Measurements from ENCODE around the gene DENND1A. TPM values are rescaled to one million over a fixed set of nuclear protein-coding genes. Genes with fewer than 3 reads are reported as not detected.

Gene DENND1A
- total and polyA plus RNA-seq, 9 donors: 9.3 to 16.0 (median 13.8) TPM

DNA sequence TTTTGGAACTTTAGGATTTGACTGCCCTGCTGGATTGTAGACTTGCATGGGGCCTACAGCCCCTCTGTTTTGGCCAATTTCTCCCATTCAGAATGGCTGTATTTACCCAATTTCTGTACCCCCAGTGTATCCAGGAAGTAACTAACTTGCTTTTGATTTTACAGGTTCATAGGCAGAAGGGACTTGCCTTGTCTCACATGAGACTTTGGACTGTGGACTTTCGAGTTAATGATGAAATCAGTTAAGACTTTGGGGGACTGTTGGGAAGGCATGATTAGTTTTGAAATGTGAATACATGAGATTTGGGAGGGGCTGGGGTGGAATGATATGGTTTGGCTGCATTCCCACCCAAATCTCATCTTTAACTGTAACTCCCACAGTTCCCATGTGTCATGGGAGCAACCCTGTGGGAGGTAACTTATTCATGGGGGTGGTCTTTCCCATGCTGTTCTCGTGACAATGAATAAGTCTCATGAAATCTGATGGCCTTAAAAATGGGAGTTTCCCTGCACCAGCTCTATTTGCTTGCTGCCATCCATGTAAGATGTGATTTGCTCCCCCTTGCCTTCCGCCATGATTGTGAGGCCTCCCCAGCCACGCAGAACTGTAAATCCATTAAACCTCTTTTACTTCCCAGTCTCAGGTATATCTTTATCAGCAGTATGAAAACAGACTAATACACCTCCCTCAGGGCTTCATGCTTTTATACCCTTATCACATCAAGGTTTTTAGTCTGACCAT lies 206.6 kb downstream of the DENND1A start:
- peaks cover 2% of the 10 kb centered on the region for H3K36me3 ChIP-seq (ENCODE audit: control insufficient read depth, insufficient read depth, low read length)
- H3K4me1 ChIP-seq (ENCODE audit: control insufficient read depth, insufficient read depth, low read length): peaks cover 9% of the 10 kb centered on the region
- WGBS (ENCODE audit: insufficient coverage): 100% methylated on average over 1 of the region's 4 CpGs
- no peaks in the 10 kb centered on the region for H3K27me3 ChIP-seq (ENCODE audit: control insufficient read depth, insufficient read depth, low read length)
- no peak for DNase-seq
- H3K27ac ChIP-seq (ENCODE audit: low read length): no peak overlapping the region
- peaks cover 11% of the 10 kb centered on the region for H3K9me3 ChIP-seq (replicated peaks; ENCODE audit: control insufficient read depth, low read depth, low read length)
- H3K4me3 ChIP-seq (ENCODE audit: low read length): no peak overlapping the region

DNA sequence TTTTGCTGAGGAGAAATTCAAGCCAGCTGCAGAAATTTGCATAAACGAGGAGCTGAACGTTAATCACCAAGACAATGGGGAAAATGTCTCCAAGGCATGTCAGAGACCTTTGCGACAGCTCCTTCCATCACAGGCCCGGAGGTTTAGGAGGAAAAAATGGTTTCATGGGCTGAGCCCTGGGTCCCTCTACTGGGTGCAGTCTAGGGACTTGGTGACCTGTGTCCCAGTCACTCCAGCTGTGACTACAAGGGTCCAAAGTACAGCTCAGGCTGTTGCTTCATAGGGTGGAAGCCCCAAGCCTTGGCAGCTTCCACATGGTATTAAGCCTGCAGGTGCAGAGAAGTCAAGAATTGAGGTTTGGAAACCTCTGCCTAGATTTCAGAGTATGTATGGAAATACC lies 207.5 kb downstream of the DENND1A start:
- 100% methylated on average over 2 of the region's 4 CpGs for WGBS (ENCODE audit: insufficient coverage)
- DNase-seq: no peak
- no peaks in the 10 kb centered on the region for H3K27me3 ChIP-seq (ENCODE audit: control insufficient read depth, insufficient read depth, low read length)
- H3K27ac ChIP-seq (ENCODE audit: low read length): no peak overlapping the region
- H3K4me3 ChIP-seq (ENCODE audit: low read length): no peak overlapping the region
- H3K36me3 ChIP-seq (ENCODE audit: control insufficient read depth, insufficient read depth, low read length): peaks cover 2% of the 10 kb centered on the region
- peaks cover 9% of the 10 kb centered on the region for H3K4me1 ChIP-seq (ENCODE audit: control insufficient read depth, insufficient read depth, low read length)
- peaks cover 8% of the 10 kb centered on the region for H3K9me3 ChIP-seq (replicated peaks; ENCODE audit: control insufficient read depth, low read depth, low read length)

DNA sequence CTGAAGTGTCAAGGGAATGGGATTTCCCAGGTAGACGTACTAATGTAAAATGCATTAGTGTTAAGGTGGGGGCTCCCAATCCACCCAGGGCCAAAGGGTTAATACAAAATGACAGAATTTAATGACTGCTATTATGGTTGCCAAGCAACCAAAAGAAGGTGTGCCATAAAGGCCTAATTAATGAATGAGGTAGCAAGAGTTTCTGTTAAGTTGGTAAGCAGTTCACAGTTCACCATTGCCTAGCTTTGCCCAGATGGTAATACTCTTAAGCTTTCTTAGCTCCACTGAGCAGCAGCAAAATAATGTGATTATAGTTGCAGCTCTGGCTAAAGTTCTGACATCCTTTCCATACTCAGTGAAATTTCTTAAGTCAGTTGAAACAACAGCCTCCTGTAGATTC lies 211.7 kb downstream of the DENND1A start:
- Histone ChIP-seq H3K9me3 (replicated peaks; ENCODE audit: control insufficient read depth, low read depth, low read length) (peaks cover 8% of the 10 kb centered on the region), H3K4me3 (ENCODE audit: low read length) (no peak overlapping the region), H3K27me3 (ENCODE audit: control insufficient read depth, insufficient read depth, low read length) (no peaks in the 10 kb centered on the region), H3K27ac (ENCODE audit: low read length) (no peak overlapping the region), H3K36me3 (ENCODE audit: control insufficient read depth, insufficient read depth, low read length) (peaks cover 2% of the 10 kb centered on the region), H3K4me1 (ENCODE audit: control insufficient read depth, insufficient read depth, low read length) (no peaks in the 10 kb centered on the region)
- WGBS (ENCODE audit: insufficient coverage): 80% methylated on average over 1 of the region's 1 CpG
- no peak for DNase-seq

DNA sequence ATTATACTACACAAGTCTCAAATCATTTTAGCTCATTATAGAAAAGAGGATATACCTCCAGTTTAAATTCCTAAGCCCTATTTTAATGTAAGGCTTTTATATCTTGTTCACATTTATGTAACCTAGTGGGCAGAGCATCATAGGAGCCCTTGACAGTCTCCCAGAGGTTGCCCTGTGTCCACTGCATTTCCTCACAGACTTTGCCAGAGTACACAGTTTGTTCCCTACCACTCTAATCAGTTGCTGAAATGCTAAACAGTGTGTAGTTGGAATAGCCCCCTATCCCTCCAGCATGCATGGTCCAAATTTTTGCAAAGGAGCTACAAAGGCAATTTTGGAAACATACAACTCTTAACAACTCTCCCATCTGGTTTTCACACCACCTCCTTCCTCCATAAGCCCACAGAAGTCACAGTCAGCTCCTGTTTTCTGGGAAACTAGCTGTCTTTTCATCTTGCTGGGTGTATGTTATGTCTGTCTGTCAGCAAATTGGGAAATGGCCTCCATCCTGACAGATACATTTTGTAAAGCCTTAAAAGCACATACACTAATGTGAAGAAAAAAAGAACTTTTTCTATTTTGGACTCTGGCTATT lies 212.2 kb downstream of the DENND1A start:
- H3K27ac ChIP-seq (ENCODE audit: low read length): no peak overlapping the region

DNA sequence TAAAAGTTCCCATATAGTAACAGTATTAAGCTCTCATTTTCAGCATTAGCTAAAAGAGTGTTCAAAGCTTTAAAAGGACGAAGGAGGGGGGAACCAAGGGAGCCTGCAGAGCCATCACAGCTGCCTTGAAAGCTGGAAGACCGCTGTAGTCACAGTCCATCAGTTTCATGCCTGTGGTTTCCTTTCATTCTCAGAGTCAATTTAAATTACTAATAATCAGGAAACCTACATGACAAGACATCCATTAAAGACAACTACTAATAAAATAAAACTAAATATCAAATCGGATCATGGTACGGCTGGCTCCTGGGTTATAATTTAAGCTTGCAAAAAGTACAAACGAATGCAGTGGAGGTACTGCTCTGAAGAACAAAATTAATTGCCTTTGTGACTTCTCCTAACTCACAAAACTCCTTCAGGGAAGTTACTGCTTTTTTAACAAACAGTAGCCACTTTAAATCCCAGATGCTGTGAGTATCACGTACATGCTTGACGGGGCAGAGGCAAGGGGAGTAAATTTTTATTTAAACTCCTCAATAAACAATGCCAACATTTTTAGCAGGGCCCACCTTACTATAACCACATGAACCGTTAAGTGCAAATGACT lies 213.5 kb downstream of the DENND1A start:
- H3K36me3 ChIP-seq (ENCODE audit: control insufficient read depth, insufficient read depth, low read length): peaks cover 2% of the 10 kb centered on the region
- no peak overlapping the region for H3K4me3 ChIP-seq (ENCODE audit: low read length)
- WGBS (ENCODE audit: insufficient coverage): 88% methylated on average over 2 of the region's 8 CpGs
- no peaks in the 10 kb centered on the region for H3K27me3 ChIP-seq (ENCODE audit: control insufficient read depth, insufficient read depth, low read length)
- no peaks in the 10 kb centered on the region for H3K9me3 ChIP-seq (replicated peaks; ENCODE audit: control insufficient read depth, low read depth, low read length)
- no peak for DNase-seq
- no peak overlapping the region for H3K27ac ChIP-seq (ENCODE audit: low read length)
- H3K4me1 ChIP-seq (ENCODE audit: control insufficient read depth, insufficient read depth, low read length): no peaks in the 10 kb centered on the region

More for the DNA sequence above, 212.2 kb downstream of the DENND1A start:
- Histone ChIP-seq H3K4me3 (ENCODE audit: low read length) (no peak overlapping the region), H3K9me3 (replicated peaks; ENCODE audit: control insufficient read depth, low read depth, low read length) (peaks cover 5% of the 10 kb centered on the region), H3K36me3 (ENCODE audit: control insufficient read depth, insufficient read depth, low read length) (peaks cover 2% of the 10 kb centered on the region), H3K4me1 (ENCODE audit: control insufficient read depth, insufficient read depth, low read length) (no peaks in the 10 kb centered on the region), H3K27me3 (ENCODE audit: control insufficient read depth, insufficient read depth, low read length) (no peaks in the 10 kb centered on the region)
- no peak for DNase-seq

DNA sequence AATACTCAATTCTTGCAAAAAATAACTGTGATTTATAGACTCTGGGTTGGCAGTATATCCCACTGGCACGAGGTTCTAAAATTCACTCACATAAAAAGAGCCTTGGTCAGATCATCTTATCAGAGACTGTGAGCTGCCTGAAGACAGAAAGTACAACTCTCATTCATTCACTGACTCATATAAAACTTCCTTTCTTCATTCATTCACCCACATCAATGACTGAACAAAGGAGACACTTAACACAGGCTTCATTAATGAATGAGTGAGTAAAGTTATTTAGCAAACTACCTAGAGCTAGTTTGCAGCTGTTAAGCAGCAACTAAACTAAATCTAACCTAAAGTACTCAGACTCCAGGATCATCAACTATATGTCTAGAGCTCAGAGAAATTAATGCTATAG lies 214.7 kb downstream of the DENND1A start:
- Histone ChIP-seq H3K4me3 (ENCODE audit: low read length) (no peak overlapping the region), H3K9me3 (replicated peaks; ENCODE audit: control insufficient read depth, low read depth, low read length) (no peaks in the 10 kb centered on the region), H3K27me3 (ENCODE audit: control insufficient read depth, insufficient read depth, low read length) (no peaks in the 10 kb centered on the region), H3K36me3 (ENCODE audit: control insufficient read depth, insufficient read depth, low read length) (no peaks in the 10 kb centered on the region), H3K27ac (ENCODE audit: low read length) (no peak overlapping the region), H3K4me1 (ENCODE audit: control insufficient read depth, insufficient read depth, low read length) (no peaks in the 10 kb centered on the region)
- no peak for DNase-seq
- WGBS (ENCODE audit: insufficient coverage): no CpG with 5 or more reads among the region's 1 CpG

DNA sequence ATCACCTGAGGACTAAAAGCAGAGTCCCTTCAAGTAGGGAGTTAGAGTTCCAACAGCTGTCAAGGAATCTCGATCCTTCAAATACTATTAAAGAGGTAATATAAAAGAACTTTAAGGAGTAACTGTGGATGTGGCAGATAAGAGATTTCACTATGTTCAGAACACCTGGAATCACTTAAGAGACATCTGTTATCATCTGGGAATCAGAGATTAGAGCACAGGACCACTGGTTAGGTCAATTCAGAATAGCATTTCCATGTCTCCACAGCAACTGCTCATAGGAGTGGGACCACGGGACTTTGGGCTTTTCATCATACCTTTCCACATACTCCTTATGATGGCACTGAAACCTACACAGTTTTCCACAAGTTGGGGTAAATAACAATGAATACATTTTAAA lies 216.6 kb downstream of the DENND1A start:
- H3K27me3 ChIP-seq (ENCODE audit: control insufficient read depth, insufficient read depth, low read length): no peaks in the 10 kb centered on the region
- H3K36me3 ChIP-seq (ENCODE audit: control insufficient read depth, insufficient read depth, low read length): no peaks in the 10 kb centered on the region
- H3K4me3 ChIP-seq (ENCODE audit: low read length): no peak overlapping the region
- H3K27ac ChIP-seq (ENCODE audit: low read length): no peak overlapping the region
- no peaks in the 10 kb centered on the region for H3K9me3 ChIP-seq (replicated peaks; ENCODE audit: control insufficient read depth, low read depth, low read length)
- H3K4me1 ChIP-seq (ENCODE audit: control insufficient read depth, insufficient read depth, low read length): no peaks in the 10 kb centered on the region
- no peak for DNase-seq
- WGBS (ENCODE audit: insufficient coverage): no CpG with 5 or more reads among the region's 2 CpGs

DNA sequence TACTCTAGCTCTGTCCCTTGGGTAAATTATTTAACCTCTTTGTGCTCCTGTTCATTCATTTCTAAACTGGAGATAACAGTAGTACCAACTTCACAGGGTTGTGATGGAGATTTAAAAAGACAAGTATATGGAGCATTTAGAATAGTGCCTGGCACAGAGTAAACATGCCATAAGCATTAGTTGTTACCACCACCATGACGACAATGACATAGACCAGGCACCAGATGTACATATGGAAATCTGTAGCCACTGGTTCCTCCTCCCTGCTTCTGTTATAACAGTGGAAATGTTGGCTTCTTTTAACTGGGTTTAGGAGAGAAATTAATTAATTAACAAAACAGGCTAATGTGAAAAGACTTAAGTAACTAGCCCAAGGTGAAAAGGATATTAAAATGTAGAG lies 217.5 kb downstream of the DENND1A start:
- Histone ChIP-seq H3K9me3 (replicated peaks; ENCODE audit: control insufficient read depth, low read depth, low read length) (no peaks in the 10 kb centered on the region), H3K4me3 (ENCODE audit: low read length) (no peak overlapping the region), H3K4me1 (ENCODE audit: control insufficient read depth, insufficient read depth, low read length) (no peaks in the 10 kb centered on the region), H3K27ac (ENCODE audit: low read length) (no peak overlapping the region), H3K36me3 (ENCODE audit: control insufficient read depth, insufficient read depth, low read length) (no peaks in the 10 kb centered on the region), H3K27me3 (ENCODE audit: control insufficient read depth, insufficient read depth, low read length) (no peaks in the 10 kb centered on the region)
- WGBS (ENCODE audit: insufficient coverage): no CpG with 5 or more reads among the region's 1 CpG
- DNase-seq: no peak

DNA sequence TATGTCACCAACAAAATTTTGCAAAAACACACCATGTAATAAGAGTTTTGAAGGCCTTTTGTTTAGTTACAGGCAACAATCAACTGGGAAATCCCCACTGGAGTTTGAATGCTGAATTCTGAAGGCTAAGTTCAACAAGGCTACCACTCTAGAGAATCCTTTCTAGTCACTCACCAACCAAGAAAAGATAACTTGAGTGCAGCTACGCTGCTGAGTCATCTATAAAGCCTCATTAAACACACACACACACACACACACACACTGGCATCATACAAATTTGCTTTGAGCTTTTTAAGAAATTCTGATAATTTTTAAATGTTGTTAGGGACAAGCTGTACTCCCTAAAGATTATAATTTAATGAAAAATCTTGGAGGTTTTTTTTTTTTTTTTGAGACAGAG lies 219.6 kb downstream of the DENND1A start:
- WGBS (ENCODE audit: insufficient coverage): no CpG with 5 or more reads among the region's 1 CpG
- no peaks in the 10 kb centered on the region for H3K36me3 ChIP-seq (ENCODE audit: control insufficient read depth, insufficient read depth, low read length)

DNA sequence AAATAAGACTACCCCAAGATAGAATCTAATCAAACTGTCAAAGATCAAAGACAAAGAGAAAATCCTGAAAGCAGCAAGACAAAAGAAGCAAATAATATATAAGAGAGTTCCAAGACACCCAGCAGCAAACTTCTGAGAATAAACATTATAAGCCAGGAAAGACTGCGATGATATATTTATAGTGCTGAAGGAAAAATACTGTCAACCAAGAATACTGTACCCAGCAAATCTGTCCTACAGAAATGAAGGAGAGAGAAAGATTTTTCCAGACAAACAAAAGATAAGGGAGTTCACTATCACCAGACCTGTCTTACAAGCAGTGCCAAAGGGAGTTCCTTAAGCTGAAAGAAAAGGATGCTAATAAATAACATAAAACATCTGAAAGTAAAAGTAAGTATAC lies 227.4 kb downstream of the DENND1A start:
- DNase-seq: no peak
- H3K9me3 ChIP-seq (replicated peaks; ENCODE audit: control insufficient read depth, low read depth, low read length): peaks cover 10% of the 10 kb centered on the region
- no peaks in the 10 kb centered on the region for H3K4me1 ChIP-seq (ENCODE audit: control insufficient read depth, insufficient read depth, low read length)
- H3K27me3 ChIP-seq (ENCODE audit: control insufficient read depth, insufficient read depth, low read length): no peaks in the 10 kb centered on the region
- H3K36me3 ChIP-seq (ENCODE audit: control insufficient read depth, insufficient read depth, low read length): no peaks in the 10 kb centered on the region
- no CpG with 5 or more reads among the region's 1 CpG for WGBS (ENCODE audit: insufficient coverage)
- no peak overlapping the region for H3K27ac ChIP-seq (ENCODE audit: low read length)
- H3K4me3 ChIP-seq (ENCODE audit: low read length): no peak overlapping the region

More for the DNA sequence above, 219.6 kb downstream of the DENND1A start:
- H3K27ac ChIP-seq (ENCODE audit: low read length): no peak overlapping the region
- no peaks in the 10 kb centered on the region for H3K27me3 ChIP-seq (ENCODE audit: control insufficient read depth, insufficient read depth, low read length)
- H3K4me3 ChIP-seq (ENCODE audit: low read length): no peak overlapping the region
- DNase-seq: no peak
- no peaks in the 10 kb centered on the region for H3K9me3 ChIP-seq (replicated peaks; ENCODE audit: control insufficient read depth, low read depth, low read length)
- H3K4me1 ChIP-seq (ENCODE audit: control insufficient read depth, insufficient read depth, low read length): no peaks in the 10 kb centered on the region

Measured in muscle of leg (tissue), 11 donors.